ENCODE results near the gene ADAT1. TPM values are rescaled to one million over a fixed set of nuclear protein-coding genes. Genes with fewer than 3 reads are reported as not detected.

The ADAT1 gene
- total RNA-seq, 3 donors from 2014 or later (not counting 1 experiment from before 2014, with no cell fraction given), result 63.5 to 65.2 (median 64.8) TPM

DNA sequence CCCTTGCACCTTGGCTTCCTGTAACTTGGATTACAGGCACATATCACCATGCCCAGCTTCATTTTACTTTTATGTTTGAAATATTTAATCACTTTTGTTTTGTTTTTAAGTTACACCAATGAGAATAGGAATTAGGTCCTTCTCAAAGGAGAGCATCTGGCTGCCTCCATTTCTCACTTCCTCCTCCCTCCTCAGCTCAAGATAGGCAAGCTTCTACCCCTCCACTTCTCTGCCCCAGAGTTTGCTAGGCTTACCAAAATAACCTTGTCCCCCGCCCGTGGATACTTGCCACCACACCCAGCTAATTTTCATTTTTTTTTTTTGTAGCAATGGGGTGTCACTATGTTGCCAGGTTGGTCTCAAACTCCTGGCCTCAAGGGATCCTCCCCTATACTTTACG is 39.0 kb downstream of the ADAT1 start:
- no peak overlapping the region for H3K4me3 Mint-ChIP-seq
- no peaks in the 10 kb centered on the region for H3K9me3 Mint-ChIP-seq
- ATAC-seq (no peak), DNase-seq (no peak)
- H3K27me3 Mint-ChIP-seq (ENCODE audit: low read depth in 2 of 2), result no peaks in the 10 kb centered on the region
- intact Hi-C loops (cut with micrococcal nuclease), result no loop called here
- Histone ChIP-seq H3K36me3 (ENCODE audit: control insufficient read depth, insufficient read depth, low read length) (peaks cover 5% of the 10 kb centered on the region), H3K27me3 (ENCODE audit: control insufficient read depth, insufficient read depth, low read length) (no peaks in the 10 kb centered on the region), H3K9me3 (ENCODE audit: control insufficient read depth, insufficient read depth, low read length) (no peaks in the 10 kb centered on the region), H3K4me3 (ENCODE audit: low read length) (no peak overlapping the region), H3K27ac (ENCODE audit: low read length) (no peak overlapping the region), H3K4me1 (ENCODE audit: control insufficient read depth, insufficient read depth, low read length) (no peaks in the 10 kb centered on the region)
- TF ChIP-seq, protein P1, sequence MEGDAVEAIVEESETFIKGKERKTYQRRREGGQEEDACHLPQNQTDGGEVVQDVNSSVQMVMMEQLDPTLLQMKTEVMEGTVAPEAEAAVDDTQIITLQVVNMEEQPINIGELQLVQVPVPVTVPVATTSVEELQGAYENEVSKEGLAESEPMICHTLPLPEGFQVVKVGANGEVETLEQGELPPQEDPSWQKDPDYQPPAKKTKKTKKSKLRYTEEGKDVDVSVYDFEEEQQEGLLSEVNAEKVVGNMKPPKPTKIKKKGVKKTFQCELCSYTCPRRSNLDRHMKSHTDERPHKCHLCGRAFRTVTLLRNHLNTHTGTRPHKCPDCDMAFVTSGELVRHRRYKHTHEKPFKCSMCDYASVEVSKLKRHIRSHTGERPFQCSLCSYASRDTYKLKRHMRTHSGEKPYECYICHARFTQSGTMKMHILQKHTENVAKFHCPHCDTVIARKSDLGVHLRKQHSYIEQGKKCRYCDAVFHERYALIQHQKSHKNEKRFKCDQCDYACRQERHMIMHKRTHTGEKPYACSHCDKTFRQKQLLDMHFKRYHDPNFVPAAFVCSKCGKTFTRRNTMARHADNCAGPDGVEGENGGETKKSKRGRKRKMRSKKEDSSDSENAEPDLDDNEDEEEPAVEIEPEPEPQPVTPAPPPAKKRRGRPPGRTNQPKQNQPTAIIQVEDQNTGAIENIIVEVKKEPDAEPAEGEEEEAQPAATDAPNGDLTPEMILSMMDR (IDR thresholded peaks at IDR 0.05), result no peak
- H3K4me1 Mint-ChIP-seq, result peaks cover 4 to 10% of the 10 kb centered on the region in 2 donors
- WGBS (ENCODE audit: insufficient coverage), result 58% methylated on average over 3 of the region's 3 CpGs
- H3K36me3 Mint-ChIP-seq, result no peaks in the 10 kb centered on the region
- peak overlapping the region in 1 of 2 donors; percentile 11 for H3K27ac Mint-ChIP-seq

DNA sequence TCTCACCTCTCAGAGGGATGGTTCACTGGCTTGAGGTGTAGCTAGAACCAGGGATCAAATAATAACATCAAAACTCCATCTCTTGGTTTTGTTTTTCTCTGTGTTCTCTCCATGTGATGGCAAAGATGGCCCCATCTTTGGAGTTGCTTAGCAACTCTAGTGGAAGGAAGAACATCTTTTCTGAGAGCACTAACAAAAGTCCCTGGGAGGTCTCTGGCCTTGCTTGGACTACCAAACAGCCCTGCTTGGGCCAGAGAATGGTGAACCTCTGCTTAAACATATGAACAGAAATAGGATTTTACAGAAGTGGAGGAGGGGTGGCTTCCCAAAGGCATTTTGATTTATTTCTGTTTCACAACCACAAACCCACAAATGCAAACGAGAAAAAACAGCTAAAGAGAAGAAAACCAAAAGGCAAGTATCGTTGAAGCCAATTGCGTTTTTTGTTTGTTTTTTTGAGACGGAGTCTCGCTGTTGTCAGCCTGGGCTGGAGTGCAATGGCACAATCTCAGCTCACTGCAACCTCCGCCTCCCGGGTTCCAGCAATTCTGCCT is 43.7 kb downstream of the ADAT1 start:
- DNase-seq, result no peak
- Mint-ChIP-seq H3K4me3 (no peak overlapping the region), H3K36me3 (no peaks in the 10 kb centered on the region), H3K9me3 (no peaks in the 10 kb centered on the region), H3K4me1 (peaks cover 2 to 17% of the 10 kb centered on the region in 2 donors), H3K27ac (peak overlapping the region in 1 of 2 donors; percentile 27), H3K27me3 (ENCODE audit: low read depth in 2 of 2) (no peaks in the 10 kb centered on the region)
- TF ChIP-seq, protein P1 (IDR thresholded peaks at IDR 0.05), result no peak
- no peak for ATAC-seq
- Histone ChIP-seq H3K27ac (ENCODE audit: low read length) (no peak overlapping the region), H3K27me3 (ENCODE audit: control insufficient read depth, insufficient read depth, low read length) (no peaks in the 10 kb centered on the region), H3K4me3 (ENCODE audit: low read length) (no peak overlapping the region), H3K36me3 (ENCODE audit: control insufficient read depth, insufficient read depth, low read length) (peaks cover 43% of the 10 kb centered on the region), H3K9me3 (ENCODE audit: control insufficient read depth, insufficient read depth, low read length) (no peaks in the 10 kb centered on the region), H3K4me1 (ENCODE audit: control insufficient read depth, insufficient read depth, low read length) (no peaks in the 10 kb centered on the region)
- 40% methylated on average over 7 of the region's 7 CpGs for WGBS (ENCODE audit: insufficient coverage)
- intact Hi-C loops (cut with micrococcal nuclease), result no loop called here

DNA sequence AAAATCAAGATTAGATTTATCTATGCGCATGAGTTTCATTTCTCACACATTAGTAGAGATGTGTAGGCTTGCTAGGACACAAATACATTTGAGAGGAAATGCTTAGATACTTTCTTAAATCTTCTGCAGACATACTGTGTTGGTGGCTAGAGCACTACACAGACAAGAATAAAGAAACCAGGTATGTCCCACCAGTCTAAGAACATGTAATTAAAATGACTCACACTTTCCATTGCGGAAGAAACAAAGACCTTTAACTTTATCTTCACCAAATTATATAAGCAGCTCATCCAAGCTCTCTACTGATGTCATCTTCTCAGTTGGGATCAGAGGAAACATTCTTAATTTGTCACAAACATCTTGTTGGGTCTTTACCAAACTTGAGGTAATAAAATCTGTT is 44.4 kb downstream of the ADAT1 start:
- no peak for ATAC-seq
- no peak overlapping the region for H3K4me3 Mint-ChIP-seq
- no peaks in the 10 kb centered on the region for H3K9me3 Mint-ChIP-seq
- no peaks in the 10 kb centered on the region for H3K36me3 Mint-ChIP-seq
- H3K27me3 Mint-ChIP-seq (ENCODE audit: low read depth in 2 of 2), result no peaks in the 10 kb centered on the region
- H3K4me1 ChIP-seq (ENCODE audit: control insufficient read depth, insufficient read depth, low read length), result no peaks in the 10 kb centered on the region
- peak overlapping the region in 1 of 2 donors; percentile 27 for H3K27ac Mint-ChIP-seq
- DNase-seq, result no peak
- H3K27ac ChIP-seq (ENCODE audit: low read length), result no peak overlapping the region
- no peaks in the 10 kb centered on the region for H3K27me3 ChIP-seq (ENCODE audit: control insufficient read depth, insufficient read depth, low read length)
- intact Hi-C loops (cut with micrococcal nuclease), result no loop called here
- peaks cover 4 to 21% of the 10 kb centered on the region in 2 donors for H3K4me1 Mint-ChIP-seq
- TF ChIP-seq, protein P1 (IDR thresholded peaks at IDR 0.05), result no peak
- H3K4me3 ChIP-seq (ENCODE audit: low read length), result no peak overlapping the region
- no peaks in the 10 kb centered on the region for H3K9me3 ChIP-seq (ENCODE audit: control insufficient read depth, insufficient read depth, low read length)
- peaks cover 49% of the 10 kb centered on the region for H3K36me3 ChIP-seq (ENCODE audit: control insufficient read depth, insufficient read depth, low read length)
- 83% methylated on average over 1 of the region's 2 CpGs for WGBS (ENCODE audit: insufficient coverage)

DNA sequence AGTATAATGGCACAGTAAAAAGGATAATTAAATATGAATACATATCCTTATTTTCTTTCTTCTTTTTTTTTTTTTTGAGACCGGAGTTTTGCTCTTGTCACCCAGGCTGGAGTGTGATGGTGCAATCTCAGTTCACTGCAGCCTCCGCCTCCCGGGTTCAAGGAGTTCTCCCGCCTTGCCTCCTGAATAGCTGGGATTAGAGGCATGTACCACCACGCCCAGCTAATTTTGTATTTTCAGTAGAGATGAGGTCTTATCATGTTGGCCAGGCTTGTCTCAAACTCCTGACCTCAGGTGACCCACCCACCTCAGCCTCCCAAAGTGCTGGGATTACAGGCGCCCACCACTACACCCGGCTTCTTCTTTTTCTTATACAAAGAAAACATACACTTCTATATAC is 44.9 kb downstream of the ADAT1 start:
- no peak overlapping the region for H3K27ac ChIP-seq (ENCODE audit: low read length)
- peaks cover 9 to 27% of the 10 kb centered on the region in 2 donors for H3K4me1 Mint-ChIP-seq
- H3K27me3 ChIP-seq (ENCODE audit: control insufficient read depth, insufficient read depth, low read length), result no peaks in the 10 kb centered on the region
- no peaks in the 10 kb centered on the region for H3K27me3 Mint-ChIP-seq (ENCODE audit: low read depth in 2 of 2)
- H3K9me3 Mint-ChIP-seq, result no peaks in the 10 kb centered on the region
- TF ChIP-seq, protein P1 (IDR thresholded peaks at IDR 0.05), result no peak
- H3K9me3 ChIP-seq (ENCODE audit: control insufficient read depth, insufficient read depth, low read length), result no peaks in the 10 kb centered on the region
- H3K36me3 Mint-ChIP-seq, result no peaks in the 10 kb centered on the region
- intact Hi-C loops (cut with micrococcal nuclease), result no loop called here
- H3K27ac Mint-ChIP-seq, result no peak overlapping the region
- 96% methylated on average over 7 of the region's 7 CpGs for WGBS (ENCODE audit: insufficient coverage)
- no peak overlapping the region for H3K4me3 ChIP-seq (ENCODE audit: low read length)
- no peak overlapping the region for H3K4me3 Mint-ChIP-seq
- ATAC-seq, result no peak
- H3K4me1 ChIP-seq (ENCODE audit: control insufficient read depth, insufficient read depth, low read length), result no peaks in the 10 kb centered on the region
- DNase-seq, result no peak
- H3K36me3 ChIP-seq (ENCODE audit: control insufficient read depth, insufficient read depth, low read length), result peaks cover 54% of the 10 kb centered on the region
